Muscle layer of duodenum (tissue), 2 donors: ENCODE data around the gene TPCN2.

Experiments used
- H3K27ac ChIP-seq: one replicate; pipeline ENCODE4 v1.7.0; 2013; ENCODE audit warnings: mild to moderate bottlenecking, low read length
- H3K27me3 ChIP-seq: one replicate; pipeline ENCODE4 v1.7.0; 2013; ENCODE audit warnings: low read depth, mild to moderate bottlenecking, control low read depth, low read length
- H3K36me3 ChIP-seq, 2 donors: one replicate each; pipeline ENCODE4 v1.7.0; 2013; ENCODE audit warnings: low read length in 2 of 2, control low read depth in 1 of 2, mild to moderate bottlenecking in 1 of 2; ENCODE audit not compliant: insufficient read depth in 2 of 2, control insufficient read depth in 1 of 2
- H3K4me1 ChIP-seq, 2 donors: one replicate each; pipeline ENCODE4 v1.7.0; 2013; ENCODE audit warnings: low read length in 2 of 2, mild to moderate bottlenecking in 2 of 2, control low read depth in 1 of 2, moderate library complexity in 1 of 2; ENCODE audit not compliant: insufficient read depth in 2 of 2, control insufficient read depth in 1 of 2
- H3K4me3 ChIP-seq, 2 donors: one replicate each; pipeline ENCODE4 v1.7.0; 2013; ENCODE audit warnings: low read length in 2 of 2, low read depth in 1 of 2, mild to moderate bottlenecking in 1 of 2
- H3K9me3 ChIP-seq, 2 donors: one replicate each; pipeline ENCODE4 v1.7.0; 2013; ENCODE audit warnings: low read length in 2 of 2, control low read depth in 1 of 2, mild to moderate bottlenecking in 1 of 2; ENCODE audit not compliant: control insufficient read depth in 1 of 2
- donor health status: healthy.

Gene TPCN2

GRCh38 chr11:69062873-69063651 lies 14.3 kb downstream of the TPCN2 start:
- Histone ChIP-seq H3K27ac (no peak overlapping the region), H3K4me1 (peaks cover 0 to 22% of the 10 kb centered on the region in 2 donors), H3K27me3 (no peaks in the 10 kb centered on the region), H3K36me3 (peaks cover 5 to 44% of the 10 kb centered on the region in 2 donors), H3K9me3 (no peaks in the 10 kb centered on the region), H3K4me3 (no peak overlapping the region)

GRCh38 chr11:69063652-69064260 lies 15.0 kb downstream of the TPCN2 start:
- Histone ChIP-seq H3K4me3 (no peak overlapping the region), H3K36me3 (peaks cover 5 to 37% of the 10 kb centered on the region in 2 donors), H3K4me1 (peaks cover 0 to 22% of the 10 kb centered on the region in 2 donors), H3K9me3 (no peaks in the 10 kb centered on the region), H3K27ac (no peak overlapping the region), H3K27me3 (no peaks in the 10 kb centered on the region)

DNA sequence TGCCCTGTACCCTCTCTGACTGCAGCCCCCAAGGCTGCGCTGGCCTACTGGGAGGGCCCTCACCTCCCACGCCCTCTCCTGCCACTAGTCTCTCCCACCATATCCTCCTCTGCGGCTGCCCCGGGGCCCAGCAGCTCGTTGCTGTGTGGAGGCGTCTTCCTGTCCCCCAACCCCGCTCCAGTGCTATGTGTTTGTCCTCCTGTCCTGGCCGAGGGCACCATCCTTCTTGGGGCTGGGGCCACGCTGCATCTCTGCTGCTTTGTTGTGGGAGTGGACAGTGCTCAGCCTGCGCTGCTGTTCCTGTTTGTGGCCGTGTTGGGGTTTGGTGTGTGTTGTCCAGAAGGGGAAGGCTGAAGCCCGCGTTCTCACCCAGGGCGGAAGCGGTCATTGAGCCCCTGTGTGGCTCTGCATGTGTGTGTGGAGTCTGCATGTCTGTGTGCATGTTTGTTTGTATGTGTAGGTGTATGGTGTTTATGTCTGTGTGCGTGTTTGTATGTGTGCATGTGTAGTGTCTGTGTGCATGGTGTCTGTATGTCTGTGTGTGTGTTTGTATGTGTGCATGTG lies 15.7 kb downstream of the TPCN2 start:
- Histone ChIP-seq H3K4me3 (no peak overlapping the region), H3K4me1 (peaks cover 0 to 22% of the 10 kb centered on the region in 2 donors), H3K27me3 (no peaks in the 10 kb centered on the region), H3K9me3 (no peaks in the 10 kb centered on the region), H3K36me3 (peaks cover 5 to 32% of the 10 kb centered on the region in 2 donors), H3K27ac (no peak overlapping the region)

DNA sequence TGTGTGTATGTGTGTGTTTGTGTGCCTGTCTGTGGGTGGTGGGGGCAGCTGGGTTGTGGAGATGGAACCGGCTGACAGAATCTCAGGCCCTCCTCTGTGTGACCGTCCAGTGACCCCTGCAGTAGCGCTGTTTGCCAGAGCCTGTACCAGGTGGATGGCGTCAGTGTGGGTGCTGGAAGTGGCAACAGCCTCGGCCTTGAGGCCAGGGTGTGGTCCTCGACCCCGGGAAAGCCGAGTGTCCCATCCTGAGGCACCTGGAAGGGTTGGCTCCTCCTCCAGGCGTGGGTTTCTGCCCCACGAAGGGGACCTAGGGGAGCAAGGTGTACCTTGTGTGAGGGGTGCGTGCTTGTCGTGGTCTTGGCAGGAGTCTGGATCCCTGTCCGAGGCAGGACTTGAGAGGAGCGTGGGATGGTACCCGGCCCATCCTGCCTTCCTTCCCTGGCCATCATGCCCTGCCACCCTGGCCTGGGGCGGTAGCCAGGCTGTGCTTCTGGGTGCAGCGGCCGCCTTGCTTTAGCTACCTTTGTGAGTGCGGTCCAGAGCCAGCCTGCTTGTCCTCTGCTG lies 16.5 kb downstream of the TPCN2 start:
- no peak overlapping the region for H3K27ac ChIP-seq
- H3K9me3 ChIP-seq, result no peaks in the 10 kb centered on the region
- peaks cover 0 to 22% of the 10 kb centered on the region in 2 donors for H3K4me1 ChIP-seq

DNA sequence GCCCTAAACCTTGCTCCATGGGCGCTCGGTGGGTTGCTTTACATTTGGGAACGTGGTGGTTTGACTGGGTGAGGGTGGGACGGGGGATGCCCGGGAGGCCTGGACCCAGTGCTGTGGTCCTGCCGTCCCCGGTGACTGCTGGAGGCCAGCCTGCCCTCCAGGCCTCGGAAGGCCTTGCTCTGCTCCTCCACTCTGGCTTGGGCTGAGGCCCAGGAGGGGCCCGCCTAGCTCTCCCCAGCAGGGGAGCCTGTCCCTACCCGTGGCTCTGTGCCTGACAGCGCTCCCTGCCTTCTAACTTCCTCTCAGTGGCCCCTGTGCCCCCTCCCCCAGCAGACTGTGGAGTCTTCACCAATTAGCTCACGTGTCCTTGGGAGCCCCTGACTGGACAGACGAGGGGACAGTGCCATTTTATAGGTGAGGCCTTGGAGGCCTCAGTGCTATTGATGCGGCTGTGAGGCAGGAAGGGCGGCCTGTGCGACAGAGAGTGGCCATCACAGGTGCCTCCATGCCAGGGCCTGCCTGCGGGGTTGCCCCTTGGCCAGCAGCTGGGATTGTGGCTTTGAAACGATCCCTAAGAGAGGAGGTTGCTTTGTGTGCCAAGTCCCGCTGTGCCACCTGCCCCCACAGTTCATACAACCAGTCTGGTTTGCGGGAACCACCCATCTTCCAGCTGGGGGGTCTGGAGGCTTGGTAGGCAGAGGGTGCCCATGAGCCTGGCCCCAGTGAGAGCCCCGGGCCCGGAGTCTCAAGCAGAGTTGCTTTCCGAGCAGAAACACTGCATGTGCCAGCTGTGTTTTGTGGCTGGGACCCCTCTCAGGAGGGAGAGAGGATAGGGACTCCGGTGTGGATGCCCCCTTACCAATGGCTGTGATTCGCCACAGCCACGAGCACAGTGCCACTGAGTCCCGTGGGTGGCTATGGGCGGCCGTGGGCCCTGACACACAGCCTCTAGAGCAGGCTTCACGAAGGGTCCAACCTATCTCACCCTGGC lies 17.7 kb downstream of the TPCN2 start:
- H3K9me3 ChIP-seq, result no peaks in the 10 kb centered on the region
- no peak overlapping the region for H3K4me3 ChIP-seq
- H3K36me3 ChIP-seq, result peaks cover 7 to 24% of the 10 kb centered on the region in 2 donors
- no peak overlapping the region for H3K27ac ChIP-seq
- no peaks in the 10 kb centered on the region for H3K27me3 ChIP-seq
- H3K4me1 ChIP-seq, result peaks cover 0 to 22% of the 10 kb centered on the region in 2 donors

More for the DNA sequence above, 16.5 kb downstream of the TPCN2 start:
- Histone ChIP-seq H3K27me3 (no peaks in the 10 kb centered on the region), H3K4me3 (no peak overlapping the region), H3K36me3 (peaks cover 1 to 30% of the 10 kb centered on the region in 2 donors)

DNA sequence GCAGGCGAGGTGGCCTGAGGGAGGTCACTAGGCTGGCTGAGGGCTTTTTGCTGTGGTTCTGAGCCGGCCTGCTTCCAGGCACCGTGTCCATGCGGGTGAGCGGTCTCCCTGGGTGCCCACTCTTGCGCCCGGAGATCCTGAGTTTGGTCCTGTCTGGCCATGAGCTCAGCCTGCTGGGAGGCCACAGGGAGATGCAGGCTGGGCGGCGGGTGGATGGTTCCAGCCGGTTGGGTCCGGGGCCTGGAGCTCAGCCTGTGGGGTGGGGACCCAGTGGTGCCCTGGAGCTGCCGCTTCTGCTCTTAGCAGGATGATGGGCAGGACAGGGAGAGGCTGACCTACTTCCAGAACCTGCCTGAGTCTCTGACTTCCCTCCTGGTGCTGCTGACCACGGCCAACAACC lies 18.5 kb downstream of the TPCN2 start:
- peaks cover 0 to 22% of the 10 kb centered on the region in 2 donors for H3K4me1 ChIP-seq
- H3K4me3 ChIP-seq, result no peak overlapping the region
- H3K27ac ChIP-seq, result no peak overlapping the region
- peaks cover 8 to 32% of the 10 kb centered on the region in 2 donors for H3K36me3 ChIP-seq
- no peaks in the 10 kb centered on the region for H3K27me3 ChIP-seq
- H3K9me3 ChIP-seq, result no peaks in the 10 kb centered on the region

DNA sequence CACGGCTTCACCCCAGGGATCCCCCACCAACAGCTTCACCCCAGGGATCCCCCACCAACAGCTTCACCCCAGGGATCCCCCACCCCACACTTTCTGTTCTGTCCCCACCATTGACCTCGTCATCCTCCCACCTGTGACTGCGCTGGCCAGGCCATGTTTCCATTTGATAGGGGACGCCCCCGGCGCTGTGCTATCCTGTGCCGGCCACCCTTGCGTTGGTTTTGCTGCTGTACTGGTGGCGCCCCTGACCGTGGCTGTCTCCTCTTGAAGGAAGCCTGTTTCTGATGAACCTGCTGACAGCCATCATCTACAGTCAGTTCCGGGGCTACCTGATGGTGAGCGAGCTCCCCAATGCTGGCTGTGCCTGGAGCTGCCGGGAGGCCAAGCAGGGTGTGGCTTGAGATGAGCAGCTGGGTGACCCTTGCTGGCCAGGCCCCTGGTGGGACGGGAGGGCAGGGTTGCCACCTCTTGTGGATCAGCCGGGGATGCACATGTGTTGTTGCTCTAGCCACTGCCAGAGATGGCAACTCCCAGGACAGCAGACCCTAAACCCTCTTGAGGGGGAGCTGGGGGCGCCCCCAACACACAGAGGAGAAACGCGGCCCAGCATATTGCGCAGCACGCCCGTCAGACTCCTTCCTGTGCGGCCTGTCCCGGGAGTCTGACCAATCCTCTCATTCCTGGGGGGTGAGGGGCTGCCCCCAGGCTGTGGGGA lies 22.5 kb downstream of the TPCN2 start:
- no peaks in the 10 kb centered on the region for H3K9me3 ChIP-seq
- peaks cover 20 to 29% of the 10 kb centered on the region in 2 donors for H3K36me3 ChIP-seq
- no peak overlapping the region for H3K4me3 ChIP-seq
- H3K27ac ChIP-seq, result no peak overlapping the region
- H3K27me3 ChIP-seq, result no peaks in the 10 kb centered on the region
- H3K4me1 ChIP-seq, result peaks cover 0 to 6% of the 10 kb centered on the region in 2 donors

GRCh38 chr11:69071956-69072355 lies 23.2 kb downstream of the TPCN2 start:
- H3K36me3 ChIP-seq, result peaks cover 20 to 29% of the 10 kb centered on the region in 2 donors
- H3K4me3 ChIP-seq, result no peak overlapping the region
- H3K4me1 ChIP-seq, result peaks cover 0 to 3% of the 10 kb centered on the region in 2 donors
- no peaks in the 10 kb centered on the region for H3K27me3 ChIP-seq
- H3K9me3 ChIP-seq, result no peaks in the 10 kb centered on the region
- no peak overlapping the region for H3K27ac ChIP-seq

GRCh38 chr11:69073469-69073868 lies 24.7 kb downstream of the TPCN2 start:
- Histone ChIP-seq H3K27me3 (no peaks in the 10 kb centered on the region), H3K4me3 (no peak overlapping the region), H3K27ac (no peak overlapping the region), H3K36me3 (peaks cover 20 to 39% of the 10 kb centered on the region in 2 donors), H3K9me3 (no peaks in the 10 kb centered on the region), H3K4me1 (peaks cover 0 to 3% of the 10 kb centered on the region in 2 donors)
